ENCODE data around the gene ITSN1. TPM values are rescaled to one million over a fixed set of nuclear protein-coding genes. Genes with fewer than 3 reads are reported as not detected.

ITSN1 gene
- total and polyA plus RNA-seq, 4 donors: 11.2 to 46.0 (median 19.8) TPM

- 0 to 1% methylated on average over 45 of the region's 45 CpGs for WGBS, 2 donors
- peak; percentile 99 for ATAC-seq (ENCODE audit: insufficient read depth, low FRiP score)
- no peak for TF ChIP-seq CTCF (IDR thresholded peaks at IDR 0.05; ENCODE audit: control extremely low read depth, extremely low read depth)
These were observed 273.3 kb downstream of the ITSN1 start, which contains the start of gene ATP5PO for GRCh38 chr21:33915368-33916199. Gene ATP5PO, minus strand, starts transcription at chr21:33915804. Its CDS starts 41 bp downstream, at chr21:33915763.

GRCh38 chr21:33916200-33916567, 273.9 kb downstream of the ITSN1 start:
- peak overlapping the region in 1 of 2 donors; percentile 84 for H3K9ac ChIP-seq (ENCODE audit: insufficient read depth in 1 of 2, low read length in 2 of 2)
- H3K27ac ChIP-seq (ENCODE audit: low read depth in 1 of 2, low read length in 1 of 2): peak overlapping the region; percentile 60 to 88
- peaks cover 1 to 16% (median 9%) of the 10 kb centered on the region in 4 donors for H3K36me3 ChIP-seq (ENCODE audit: control insufficient read depth in 4 of 4, insufficient read depth in 4 of 4, low read length in 4 of 4)
- H3K9me3 ChIP-seq (ENCODE audit: control insufficient read depth in 4 of 4, insufficient read depth in 3 of 4, low read length in 3 of 4): no peaks in the 10 kb centered on the region
- DNase-seq (no peak), ATAC-seq (ENCODE audit: insufficient read depth, low FRiP score) (no peak)
- H3K4me3 ChIP-seq: peak overlapping the region; percentile 52
- no peak for TF ChIP-seq CTCF (IDR thresholded peaks at IDR 0.05; ENCODE audit: control extremely low read depth, extremely low read depth)
- peaks cover 0 to 17% (median 9%) of the 10 kb centered on the region in 5 donors for H3K4me1 ChIP-seq (ENCODE audit: control insufficient read depth in 5 of 5, insufficient read depth in 5 of 5, low read length in 5 of 5)
- no peaks in the 10 kb centered on the region for H3K27me3 ChIP-seq (ENCODE audit: control insufficient read depth in 3 of 3, insufficient read depth in 3 of 3, low read length in 2 of 3)
- WGBS, 2 donors: 59 to 62% methylated on average over 5 of the region's 5 CpGs

More at GRCh38 chr21:33915368-33916199, 273.3 kb downstream of the ITSN1 start, which contains the start of gene ATP5PO:
- Histone ChIP-seq H3K4me3 (peak within 1 kb of the TSS; percentile 91), H3K9ac (ENCODE audit: insufficient read depth in 1 of 2, low read length in 2 of 2) (peak within 1 kb of the TSS; percentile 92 to 93), H3K9me3 (ENCODE audit: control insufficient read depth in 4 of 4, insufficient read depth in 3 of 4, low read length in 3 of 4) (no peaks in the 10 kb centered on the region), H3K27ac (ENCODE audit: low read depth in 1 of 2, low read length in 1 of 2) (peak within 1 kb of the TSS; percentile 88 to 93), H3K4me1 (ENCODE audit: control insufficient read depth in 5 of 5, insufficient read depth in 5 of 5, low read length in 5 of 5) (peaks cover 0 to 17% (median 9%) of the 10 kb centered on the region in 5 donors), H3K27me3 (ENCODE audit: control insufficient read depth in 3 of 3, insufficient read depth in 3 of 3, low read length in 2 of 3) (no peaks in the 10 kb centered on the region), H3K36me3 (ENCODE audit: control insufficient read depth in 4 of 4, insufficient read depth in 4 of 4, low read length in 4 of 4) (peaks cover 3 to 18% (median 10%) of the 10 kb centered on the region in 4 donors)
- peak; percentile 99 for DNase-seq

GRCh38 chr21:33917421-33917820, 275.1 kb downstream of the ITSN1 start:
- Histone ChIP-seq H3K36me3 (ENCODE audit: control insufficient read depth in 4 of 4, insufficient read depth in 4 of 4, low read length in 4 of 4) (peaks cover 1 to 13% (median 6%) of the 10 kb centered on the region in 4 donors), H3K27me3 (ENCODE audit: control insufficient read depth in 3 of 3, insufficient read depth in 3 of 3, low read length in 2 of 3) (peaks cover 0 to 2% (median 0%) of the 10 kb centered on the region in 3 donors), H3K4me3 (no peak overlapping the region), H3K9me3 (ENCODE audit: control insufficient read depth in 4 of 4, insufficient read depth in 3 of 4, low read length in 3 of 4) (no peaks in the 10 kb centered on the region), H3K9ac (ENCODE audit: insufficient read depth in 1 of 2, low read length in 2 of 2) (no peak overlapping the region), H3K4me1 (ENCODE audit: control insufficient read depth in 5 of 5, insufficient read depth in 5 of 5, low read length in 5 of 5) (peaks cover 0 to 17% (median 9%) of the 10 kb centered on the region in 5 donors), H3K27ac (ENCODE audit: low read depth in 1 of 2, low read length in 1 of 2) (no peak overlapping the region)
- ATAC-seq (ENCODE audit: insufficient read depth, low FRiP score) (no peak), DNase-seq (no peak)
- WGBS, 2 donors: 72 to 92% methylated on average over 4 of the region's 4 CpGs
- no peak for TF ChIP-seq CTCF (IDR thresholded peaks at IDR 0.05; ENCODE audit: control extremely low read depth, extremely low read depth)

Measured in lung (tissue), 12 donors.